Transverse colon (tissue), 4 donors: ENCODE measurements around the gene IL36G. TPM values are rescaled to one million over a fixed set of nuclear protein-coding genes. Genes with fewer than 3 reads are reported as not detected.

Experiments used
- DNase-seq: peaks from one replicate; pipeline ENCODE4 v3.0.0-alpha.2; 2019
- H3K27ac ChIP-seq, 4 donors: fragments of 200-600 bp; sonication (generic); 2 replicates each; pipeline ENCODE4 v1.5.1; 2016 to 2018; ENCODE audit warnings: inconsistent platforms in 4 of 4
- H3K27me3 ChIP-seq: fragments of 200-600 bp; sonication (generic); 2 replicates; pipeline ENCODE4 v1.5.1; 2017; ENCODE audit warnings: inconsistent platforms
- H3K36me3 ChIP-seq, 4 donors: fragments of 200-600 bp; sonication (generic); 2 replicates each; pipeline ENCODE4 v1.5.1; 2017 to 2019; ENCODE audit warnings: inconsistent platforms in 4 of 4
- H3K4me1 ChIP-seq, 4 donors: fragments of 200-600 bp; sonication (generic); 2 replicates each; pipeline ENCODE4 v1.5.1; 2017 to 2020; ENCODE audit warnings: inconsistent platforms in 4 of 4
- H3K4me3 ChIP-seq, 4 donors: fragments of 200-600 bp; sonication (generic); 1 replicate in 1 of 4; 2 replicates in 3 of 4; pipeline versions ENCODE4 v1.5.1 to v1.6.1; 2017 to 2019; ENCODE audit warnings: inconsistent platforms in 4 of 4
- H3K9me3 ChIP-seq, 2 donors: fragments of 200-600 bp; sonication (generic); 2 replicates each; pipeline ENCODE4 v1.5.1; 2017 to 2019; ENCODE audit warnings: inconsistent platforms in 2 of 2
- EP300 ChIP-seq: sonication (generic); formaldehyde crosslinking; IDR thresholded peaks from one replicate; pipeline ENCODE4 v1.6.1; 2017; ENCODE audit warnings: antibody characterized with exemption, low read depth
- POLR2A ChIP-seq: fragments of 450-650 bp; IDR thresholded peaks from one replicate; pipeline ENCODE4 v1.6.1; 2016; ENCODE audit warnings: antibody characterized with exemption, mild to moderate bottlenecking, moderate library complexity
- POLR2AphosphoS5 ChIP-seq, 3 donors: sonication (generic); formaldehyde crosslinking; IDR thresholded peaks; one replicate each; pipeline ENCODE4 v1.6.1; 2016; ENCODE audit warnings: antibody characterized with exemption in 3 of 3
- WGBS, 2 donors: methylation state at CpG; one replicate each; pipeline ENCODE4 v1.1.5; 2018; ENCODE audit warnings: low coverage in 1 of 2; 5-methylcytosine and 5-hydroxymethylcytosine counted together
- in situ Hi-C, 4 donors: fragments of 200-750 bp; cut with MboI; loops; one replicate each; pipeline versions ENCODE4 v1.15.0 to v1.15.1; 2017; ENCODE audit warnings: low sequenced_read_pairs in 3 of 4, low pct_ligation_motif_present in 1 of 4, low pct_unique_long_range_greater_than_20kb in 1 of 4
- intact Hi-C: fragments of 100-400 bp; cut with DNase I; formaldehyde crosslinking; loops from one replicate; pipeline ENCODE4 v1.15.1; 2023; ENCODE audit warnings: low total_unique reads
- total RNA-seq, 4 donors: library from RNA; depleted of rRNA; stranded (reverse); fragments of >200 nt; gene quantifications; one replicate each; pipeline ENCODE4 v1.1.0, GENCODE V29; 2016
- TF ChIP-seq, protein P1 (sequence below), 5 experiments: fragments of 200-600 bp in 3 of 5; fragments of 450-650 bp in 2 of 5; sonication (generic) in 3 of 5; IDR thresholded peaks; 1 replicate in 2 of 5; 2 replicates in 3 of 5; pipeline ENCODE4 v1.5.1; 2016 to 2017; ENCODE audit warnings: antibody characterized with exemption in 5 of 5, inconsistent platforms in 3 of 5, mild to moderate bottlenecking in 2 of 5, moderate library complexity in 1 of 5

The IL36G gene
- total RNA-seq, 4 donors from 2014 or later = 2.8 TPM; not detected in 3

GRCh38 chr2:112939425-112939824 is 38.4 kb upstream of the IL36G start:
- no peak for DNase-seq
- Histone ChIP-seq H3K4me1 (peaks cover 0 to 13% (median 7%) of the 10 kb centered on the region in 4 donors), H3K27ac (no peak overlapping the region), H3K27me3 (no peaks in the 10 kb centered on the region), H3K36me3 (no peaks in the 10 kb centered on the region), H3K9me3 (no peaks in the 10 kb centered on the region), H3K4me3 (no peak overlapping the region)
- 77 to 79% methylated on average over 4 to 5 of the region's 5 CpGs for WGBS, 2 donors
- intact Hi-C loops = no loop called here
- in situ Hi-C loops = loop anchor here in 2 of 4 donors (5.0 to 25.0 kb wide), 2 partner anchors 187 to 327 kb away; no protein-coding TSS in a partner anchor
- TF ChIP-seq EP300 (no peak), POLR2AphosphoS5 (IDR thresholded peaks at IDR 0.05) (no peak), POLR2A (no peak)
- TF ChIP-seq, protein P1, sequence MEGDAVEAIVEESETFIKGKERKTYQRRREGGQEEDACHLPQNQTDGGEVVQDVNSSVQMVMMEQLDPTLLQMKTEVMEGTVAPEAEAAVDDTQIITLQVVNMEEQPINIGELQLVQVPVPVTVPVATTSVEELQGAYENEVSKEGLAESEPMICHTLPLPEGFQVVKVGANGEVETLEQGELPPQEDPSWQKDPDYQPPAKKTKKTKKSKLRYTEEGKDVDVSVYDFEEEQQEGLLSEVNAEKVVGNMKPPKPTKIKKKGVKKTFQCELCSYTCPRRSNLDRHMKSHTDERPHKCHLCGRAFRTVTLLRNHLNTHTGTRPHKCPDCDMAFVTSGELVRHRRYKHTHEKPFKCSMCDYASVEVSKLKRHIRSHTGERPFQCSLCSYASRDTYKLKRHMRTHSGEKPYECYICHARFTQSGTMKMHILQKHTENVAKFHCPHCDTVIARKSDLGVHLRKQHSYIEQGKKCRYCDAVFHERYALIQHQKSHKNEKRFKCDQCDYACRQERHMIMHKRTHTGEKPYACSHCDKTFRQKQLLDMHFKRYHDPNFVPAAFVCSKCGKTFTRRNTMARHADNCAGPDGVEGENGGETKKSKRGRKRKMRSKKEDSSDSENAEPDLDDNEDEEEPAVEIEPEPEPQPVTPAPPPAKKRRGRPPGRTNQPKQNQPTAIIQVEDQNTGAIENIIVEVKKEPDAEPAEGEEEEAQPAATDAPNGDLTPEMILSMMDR (IDR thresholded peaks at IDR 0.05) = no peak

GRCh38 chr2:112940859-112941625 is 36.8 kb upstream of the IL36G start:
- H3K27me3 ChIP-seq = no peaks in the 10 kb centered on the region
- H3K27ac ChIP-seq = no peak overlapping the region
- no peak overlapping the region for H3K4me3 ChIP-seq
- intact Hi-C loops (no loop called here), in situ Hi-C loops (loop anchor here in 1 of 4 donors (10.0 to 25.0 kb wide), 2 partner anchors 186 to 329 kb away; no protein-coding TSS in a partner anchor)
- 44 to 54% methylated on average over 3 of the region's 3 CpGs for WGBS, 2 donors
- H3K4me1 ChIP-seq = peaks cover 0 to 13% (median 7%) of the 10 kb centered on the region in 4 donors
- H3K36me3 ChIP-seq = no peaks in the 10 kb centered on the region
- TF ChIP-seq, protein P1 (IDR thresholded peaks at IDR 0.05) = no peak
- TF ChIP-seq EP300 (no peak), POLR2AphosphoS5 (IDR thresholded peaks at IDR 0.05) (peak in 2 of 3 donors; percentile 13 to 43), POLR2A (no peak)
- peaks cover 0 to 7% of the 10 kb centered on the region in 2 donors for H3K9me3 ChIP-seq
- DNase-seq = no peak

DNA sequence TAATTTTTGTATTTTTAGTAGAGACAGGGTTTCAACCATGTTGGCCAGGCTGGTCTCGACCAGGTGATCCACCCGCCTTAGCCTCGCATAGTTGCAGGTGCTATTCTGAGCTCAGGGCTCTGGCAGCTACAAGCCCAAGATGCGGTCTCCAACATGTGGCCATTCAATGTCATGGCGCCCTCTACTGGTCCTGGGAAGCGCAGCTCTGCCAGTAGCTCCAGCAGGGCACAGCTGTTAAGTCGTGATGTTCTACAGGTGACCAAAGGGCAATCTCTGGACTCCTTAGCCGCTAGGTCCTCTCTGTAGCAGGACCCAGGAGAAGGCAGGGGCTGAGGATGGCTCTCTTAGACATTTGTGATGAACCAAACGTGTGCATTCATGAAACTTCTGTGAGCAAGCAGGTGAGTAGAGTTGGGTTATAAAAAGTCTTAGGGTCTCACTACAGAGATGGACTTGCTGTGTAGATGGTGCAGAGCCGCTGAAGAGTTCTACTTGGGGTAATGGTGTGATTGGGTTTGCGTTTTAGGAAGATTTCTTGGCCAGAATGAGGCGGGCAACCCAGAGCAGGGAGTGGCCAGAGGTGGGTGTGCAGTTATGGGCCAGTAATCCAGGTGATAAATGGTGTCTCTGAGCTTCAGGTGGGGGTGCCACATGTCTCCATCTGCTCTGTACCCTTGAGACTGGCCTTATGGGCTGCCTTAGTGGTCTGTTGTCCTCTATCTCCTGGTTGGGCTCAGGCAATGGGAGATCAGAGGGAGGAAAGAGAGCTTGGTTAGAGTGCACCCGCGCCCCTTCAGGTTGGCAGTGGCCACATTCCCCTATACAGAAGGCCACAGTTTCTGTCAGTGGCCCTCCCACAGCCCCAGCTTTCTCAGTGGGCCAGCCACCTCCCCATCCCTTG is 35.8 kb upstream of the IL36G start:
- intact Hi-C loops = no loop called here
- in situ Hi-C loops = loop anchor here in 1 of 4 donors (10.0 to 25.0 kb wide), 2 partner anchors 187 to 330 kb away; no protein-coding TSS in a partner anchor
- Histone ChIP-seq H3K27ac (no peak overlapping the region), H3K4me1 (peaks cover 0 to 13% (median 7%) of the 10 kb centered on the region in 4 donors), H3K27me3 (no peaks in the 10 kb centered on the region), H3K4me3 (no peak overlapping the region), H3K36me3 (no peaks in the 10 kb centered on the region), H3K9me3 (peaks cover 0 to 7% of the 10 kb centered on the region in 2 donors)
- TF ChIP-seq POLR2A (no peak), POLR2AphosphoS5 (IDR thresholded peaks at IDR 0.05) (no peak)
- TF ChIP-seq, protein P1 (IDR thresholded peaks at IDR 0.05) = peak; percentile 70 to 84 (median 82)
- DNase-seq = peak; percentile 85
- 26% methylated on average over 14 of the region's 14 CpGs; no CpG with 5 or more reads in 1 of the 2 donors for WGBS, 2 donors

DNA sequence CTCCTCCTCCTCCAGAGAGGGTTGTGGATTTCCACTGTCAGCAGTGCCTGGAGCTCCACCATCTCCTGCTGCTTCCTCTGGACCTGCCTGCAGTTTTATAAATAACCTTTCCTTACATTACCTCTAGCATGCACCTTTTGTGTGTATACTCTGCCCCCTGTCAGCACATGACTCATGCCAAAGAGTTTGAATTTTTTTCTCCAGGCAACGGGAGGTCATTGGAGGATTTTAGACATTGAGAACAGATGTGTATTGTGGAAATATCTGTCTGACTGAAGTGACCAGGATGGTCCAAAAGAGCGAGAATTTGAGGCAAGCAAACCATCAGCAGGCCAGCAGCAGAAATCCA is 35.2 kb upstream of the IL36G start:
- in situ Hi-C loops (loop anchor here in 1 of 4 donors (10.0 to 25.0 kb wide), 2 partner anchors 188 to 330 kb away; no protein-coding TSS in a partner anchor), intact Hi-C loops (no loop called here)
- H3K4me1 ChIP-seq = peaks cover 0 to 13% (median 7%) of the 10 kb centered on the region in 4 donors
- no peak for DNase-seq
- 38 to 71% methylated on average over 1 to 2 of the region's 2 CpGs for WGBS, 2 donors
- H3K27ac ChIP-seq = no peak overlapping the region
- H3K36me3 ChIP-seq = no peaks in the 10 kb centered on the region
- H3K4me3 ChIP-seq = no peak overlapping the region
- H3K27me3 ChIP-seq = no peaks in the 10 kb centered on the region
- no peak for TF ChIP-seq EP300
- H3K9me3 ChIP-seq = peaks cover 0 to 7% of the 10 kb centered on the region in 2 donors
